CD4-positive, alpha-beta T cell treated with Interleukin-6 for 4 hours (primary cell): ENCODE measurements around the gene CLPSL1.

Source experiments
- DNase-seq: peaks from one replicate; pipeline ENCODE4 v3.0.0-alpha.2; 2020; ENCODE audit warnings: mixed read lengths

Gene CLPSL1

DNA sequence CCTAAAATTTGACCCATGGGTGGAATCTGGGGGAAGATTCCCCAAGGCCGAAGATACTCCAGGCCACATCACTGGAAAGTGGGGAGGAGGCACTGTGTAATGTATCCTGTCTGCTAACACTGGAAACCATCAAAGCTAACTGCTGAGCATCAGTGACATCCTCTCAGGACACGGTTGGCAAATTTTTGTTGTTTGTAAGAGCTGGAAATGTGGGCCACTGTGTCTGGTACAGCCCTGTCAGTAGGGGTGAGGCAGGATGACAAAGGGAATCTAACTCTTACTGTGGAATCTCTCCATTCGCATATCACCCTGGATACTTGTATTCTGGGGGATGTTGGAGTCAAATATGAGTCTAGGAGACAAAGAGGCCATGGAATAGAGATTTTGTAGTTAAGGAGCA lies 21.4 kb upstream of the CLPSL1 start:
- no peak for DNase-seq

GRCh38 chr6:35765739-35766138 lies 15.1 kb upstream of the CLPSL1 start:
- no peak for DNase-seq

- DNase-seq, result no peak
These were observed 11.6 kb upstream of the CLPSL1 start for GRCh38 chr6:35769211-35769610.

GRCh38 chr6:35771343-35771627 lies 9.5 kb upstream of the CLPSL1 start:
- no peak for DNase-seq

- no peak for DNase-seq
These were observed 6.6 kb upstream of the CLPSL1 start for GRCh38 chr6:35774116-35774794.

DNA sequence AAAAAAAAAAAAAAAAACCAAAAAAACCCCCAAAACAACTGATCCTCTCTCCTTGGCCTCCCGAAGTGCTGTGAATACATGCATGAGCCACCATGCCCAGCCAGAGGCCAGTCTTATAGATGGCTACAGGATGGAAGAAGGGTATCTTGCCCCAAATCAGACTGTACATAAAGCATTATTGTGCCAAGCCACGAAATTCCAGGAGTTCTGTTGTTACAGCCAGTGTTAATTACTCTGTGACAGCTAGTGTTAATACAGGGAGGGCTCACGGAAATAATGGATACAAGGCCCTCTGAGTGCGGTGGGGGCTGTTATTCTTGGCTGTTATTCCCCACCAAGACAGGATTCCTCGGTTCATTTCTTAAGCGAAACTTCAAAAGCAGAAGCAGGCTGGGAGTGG lies 5.8 kb upstream of the CLPSL1 start:
- DNase-seq, result no peak

- DNase-seq, result peak; percentile 5
These were observed 4.2 kb upstream of the CLPSL1 start, which contains the start of gene CLPSL2 for GRCh38 chr6:35776364-35777215. Gene CLPSL2 (plus strand): TSS chr6:35776598. CDS start chr6:35776619, 21 bp downstream.

- DNase-seq, result no peak
These were observed 3.3 kb upstream of the CLPSL1 start for GRCh38 chr6:35777356-35778102.

GRCh38 chr6:35778437-35778836 lies 2.4 kb upstream of the CLPSL1 start:
- DNase-seq, result no peak

- DNase-seq, result no peak
These were observed 471 bp downstream of the CLPSL1 start for GRCh38 chr6:35781290-35781689.

- DNase-seq, result no peak
These were observed 1.6 kb downstream of the CLPSL1 start for GRCh38 chr6:35782424-35782823.

DNA sequence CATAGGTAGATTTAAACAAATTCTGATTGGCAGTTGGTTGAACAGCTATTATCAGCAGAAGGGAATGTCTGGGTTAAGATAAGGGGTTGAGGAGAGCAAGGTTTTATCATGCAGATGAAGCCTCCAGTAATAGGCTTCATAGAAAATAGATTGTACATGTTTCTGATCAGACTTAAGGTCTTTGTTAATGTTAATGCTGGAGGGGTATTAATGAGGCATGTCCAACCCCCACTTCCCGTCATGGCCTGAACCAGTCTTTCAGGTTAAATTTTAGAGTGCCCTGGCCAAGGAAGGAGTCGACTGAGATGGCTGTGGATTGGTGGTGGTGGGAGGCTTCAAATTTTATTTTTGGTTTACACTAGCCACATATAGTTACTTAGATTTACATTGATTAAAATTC lies 3.4 kb downstream of the CLPSL1 start:
- no peak for DNase-seq

- no peak for DNase-seq
These were observed 5.5 kb downstream of the CLPSL1 start for GRCh38 chr6:35786272-35786671.

DNA sequence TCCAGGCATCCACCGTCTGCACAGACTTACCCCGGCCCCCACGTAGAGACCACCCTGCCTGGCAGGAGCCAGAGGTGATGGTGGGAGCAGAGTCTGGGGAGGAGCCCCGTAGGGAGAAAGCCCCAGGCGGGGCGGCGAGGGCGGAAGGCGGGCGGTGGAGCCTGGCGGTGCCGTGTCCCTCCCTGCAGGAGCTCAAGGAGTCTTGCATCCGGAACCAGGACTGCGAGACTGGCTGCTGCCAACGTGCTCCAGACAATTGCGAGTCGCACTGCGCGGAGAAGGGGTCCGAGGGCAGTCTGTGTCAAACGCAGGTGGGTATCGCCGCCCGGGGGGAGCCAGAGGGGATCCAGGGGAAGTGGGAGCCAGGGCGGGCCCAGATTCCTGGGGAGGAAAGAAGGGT lies 6.0 kb downstream of the CLPSL1 start:
- no peak for DNase-seq

- DNase-seq, result no peak
These were observed 6.7 kb downstream of the CLPSL1 start for GRCh38 chr6:35787266-35788218.

DNA sequence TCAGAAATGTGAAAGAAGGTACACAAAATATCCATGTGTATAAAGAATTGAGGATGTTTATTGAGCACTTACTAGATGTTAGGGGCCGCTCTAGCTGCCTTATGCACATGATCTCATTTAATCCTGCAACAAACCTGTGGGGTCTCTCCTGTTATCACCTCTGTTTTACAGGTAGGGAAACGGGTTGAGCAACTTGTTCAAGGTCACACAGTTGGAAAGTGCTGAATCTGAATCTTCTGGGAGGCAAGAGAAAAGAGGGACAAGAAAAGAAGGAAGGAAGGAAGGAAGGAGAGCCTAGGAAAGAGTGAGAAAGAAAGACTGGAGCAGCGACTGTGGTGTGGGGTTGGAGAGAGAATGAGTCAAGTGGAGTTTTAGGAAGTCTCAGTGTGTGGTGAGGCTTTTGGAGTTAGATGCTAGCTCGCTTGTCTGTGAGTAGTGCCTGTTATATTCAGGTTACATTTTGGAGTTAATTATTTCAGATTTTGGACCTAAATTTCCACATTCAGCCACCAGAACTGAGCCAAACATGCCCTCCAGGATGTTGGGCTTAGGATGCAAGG lies 7.7 kb downstream of the CLPSL1 start:
- no peak for DNase-seq

- DNase-seq, result no peak
These were observed 9.9 kb downstream of the CLPSL1 start for GRCh38 chr6:35790683-35791082.

DNA sequence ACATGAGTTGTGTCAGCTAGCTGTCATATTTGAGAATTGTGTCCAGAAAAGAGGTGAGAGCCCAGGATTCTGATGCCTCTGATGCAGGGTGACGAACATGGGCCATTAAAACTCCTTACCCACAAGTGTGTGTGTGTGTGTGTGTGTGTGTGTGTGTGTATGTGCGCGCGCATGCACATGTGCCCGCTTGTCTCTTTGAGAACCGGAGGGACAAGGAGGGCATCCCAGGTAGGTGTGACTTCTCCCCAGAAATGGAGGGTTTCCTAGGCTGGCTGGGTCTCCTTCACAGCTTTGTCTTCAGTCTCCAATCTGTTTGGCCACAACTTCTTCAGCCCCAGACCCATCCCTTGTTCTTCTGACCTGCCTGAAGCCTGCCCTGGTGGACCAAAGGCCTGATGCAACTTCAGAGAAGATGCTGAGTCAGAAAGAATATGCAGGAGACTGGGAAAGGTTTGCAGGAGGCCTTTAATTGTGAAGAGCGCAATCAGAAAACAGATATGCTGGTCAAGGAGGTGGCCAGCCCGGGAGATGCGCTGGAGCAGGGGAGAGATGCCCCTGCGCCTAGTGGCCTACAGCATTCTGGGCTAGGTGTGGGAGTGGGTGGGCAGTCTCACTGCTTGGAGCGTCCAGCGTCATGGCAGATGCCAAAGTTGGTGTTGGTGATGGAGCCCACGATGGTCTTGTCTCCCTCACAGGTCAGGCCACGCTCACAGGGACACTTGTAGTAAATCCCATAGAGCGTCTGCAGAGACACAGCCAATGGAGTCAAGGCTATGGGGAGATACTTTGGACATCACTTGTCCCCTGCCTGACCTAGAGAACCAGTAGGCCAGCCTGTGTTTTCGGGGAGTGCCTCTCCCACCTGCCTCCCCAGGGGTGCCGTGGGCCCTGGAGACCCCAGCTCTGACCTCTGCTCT lies 14.0 kb downstream of the CLPSL1 start:
- DNase-seq, result no peak

- no peak for DNase-seq
These were observed 14.7 kb downstream of the CLPSL1 start for GRCh38 chr6:35795453-35796071.

DNA sequence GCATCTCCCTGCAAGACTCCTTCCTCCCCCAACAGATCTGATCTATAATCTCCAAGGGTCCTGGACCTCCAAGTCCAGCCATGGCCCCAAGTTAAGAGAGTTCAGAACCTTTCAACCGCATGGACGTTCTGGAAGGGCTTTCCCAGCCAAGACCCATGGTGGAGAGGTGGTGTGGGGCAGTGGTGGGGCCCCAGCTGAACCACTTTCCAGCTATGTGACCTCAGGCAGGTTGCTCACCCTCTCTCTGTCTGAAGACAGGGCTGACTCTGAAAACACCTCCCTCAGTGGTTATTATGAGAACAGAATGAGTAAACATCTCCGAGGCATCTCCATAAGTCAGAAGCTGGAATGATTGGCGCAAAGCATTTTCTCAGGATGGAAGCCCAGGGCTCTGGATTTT lies 15.4 kb downstream of the CLPSL1 start:
- no peak for DNase-seq
